Fibroblast of mammary gland (primary cell): ENCODE results near the gene FHIT.

Experiments used
- DNase-seq: peaks from one replicate; pipeline ENCODE4 v3.0.0-alpha.2; 2010; ENCODE audit warnings: low read depth
- H3K4me3 ChIP-seq: 2 replicates; pipeline ENCODE4 v1.5.1; 2011; ENCODE audit warnings: low read depth, mild to moderate bottlenecking, low read length, moderate library complexity; ENCODE audit not compliant: control insufficient read depth
- TF ChIP-seq, protein P1 (sequence below): conservative IDR thresholded peaks from 2 replicates; pipeline ENCODE4 v1.5.1; 2011; ENCODE audit warnings: low read depth, low read length, inconsistent platforms; ENCODE audit not compliant: control insufficient read depth, insufficient read depth

Gene FHIT

GRCh38 chr3:59865351-59865750, 1385.9 kb downstream of the FHIT start:
- no peak overlapping the region for H3K4me3 ChIP-seq
- TF ChIP-seq, protein P1, sequence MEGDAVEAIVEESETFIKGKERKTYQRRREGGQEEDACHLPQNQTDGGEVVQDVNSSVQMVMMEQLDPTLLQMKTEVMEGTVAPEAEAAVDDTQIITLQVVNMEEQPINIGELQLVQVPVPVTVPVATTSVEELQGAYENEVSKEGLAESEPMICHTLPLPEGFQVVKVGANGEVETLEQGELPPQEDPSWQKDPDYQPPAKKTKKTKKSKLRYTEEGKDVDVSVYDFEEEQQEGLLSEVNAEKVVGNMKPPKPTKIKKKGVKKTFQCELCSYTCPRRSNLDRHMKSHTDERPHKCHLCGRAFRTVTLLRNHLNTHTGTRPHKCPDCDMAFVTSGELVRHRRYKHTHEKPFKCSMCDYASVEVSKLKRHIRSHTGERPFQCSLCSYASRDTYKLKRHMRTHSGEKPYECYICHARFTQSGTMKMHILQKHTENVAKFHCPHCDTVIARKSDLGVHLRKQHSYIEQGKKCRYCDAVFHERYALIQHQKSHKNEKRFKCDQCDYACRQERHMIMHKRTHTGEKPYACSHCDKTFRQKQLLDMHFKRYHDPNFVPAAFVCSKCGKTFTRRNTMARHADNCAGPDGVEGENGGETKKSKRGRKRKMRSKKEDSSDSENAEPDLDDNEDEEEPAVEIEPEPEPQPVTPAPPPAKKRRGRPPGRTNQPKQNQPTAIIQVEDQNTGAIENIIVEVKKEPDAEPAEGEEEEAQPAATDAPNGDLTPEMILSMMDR, result no peak

DNA sequence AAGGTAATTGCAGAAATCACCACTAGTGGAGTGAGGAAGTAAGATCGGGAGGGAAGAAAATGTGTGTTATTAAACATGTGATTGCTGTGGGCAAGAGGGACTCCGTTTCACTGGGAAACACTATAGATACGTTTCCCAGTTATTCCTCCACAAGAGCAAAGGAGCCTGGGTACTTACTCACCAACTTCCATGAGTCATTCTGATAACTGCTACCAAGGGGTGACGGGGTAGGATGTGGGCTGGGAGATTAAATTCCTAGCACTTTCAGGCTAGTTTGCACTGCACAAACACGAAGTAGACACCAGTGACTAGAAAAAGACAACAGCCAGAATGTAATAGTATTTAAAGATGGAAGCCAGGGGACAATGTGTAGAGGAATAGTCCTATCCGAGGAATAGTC, 1388.6 kb downstream of the FHIT start:
- peak; percentile 24 for DNase-seq
- H3K4me3 ChIP-seq, result no peak overlapping the region
- TF ChIP-seq, protein P1, result no peak

More at GRCh38 chr3:59865351-59865750, 1385.9 kb downstream of the FHIT start:
- no peak for DNase-seq

- TF ChIP-seq, protein P1, result peak; percentile 98
- peak; percentile 84 for DNase-seq
- no peak overlapping the region for H3K4me3 ChIP-seq
Observed at GRCh38 chr3:59857589-59858346, 1393.5 kb downstream of the FHIT start.

GRCh38 chr3:59856934-59857460, 1394.3 kb downstream of the FHIT start:
- DNase-seq, result no peak
- TF ChIP-seq, protein P1, result no peak
- no peak overlapping the region for H3K4me3 ChIP-seq

GRCh38 chr3:59854061-59854709, 1397.1 kb downstream of the FHIT start:
- H3K4me3 ChIP-seq, result no peak overlapping the region
- no peak for DNase-seq
- TF ChIP-seq, protein P1, result no peak

GRCh38 chr3:59850417-59850816, 1400.8 kb downstream of the FHIT start:
- no peak for DNase-seq
- H3K4me3 ChIP-seq, result no peak overlapping the region
- TF ChIP-seq, protein P1, result no peak
